ENCODE data around the gene DDX1. TPM values are rescaled to one million over a fixed set of nuclear protein-coding genes. Genes with fewer than 3 reads are reported as not detected.

DDX1 gene
- total and polyA plus RNA-seq, 9 of the 15 experiments (the other 6 are each of a cell fraction or from before 2014, with no cell fraction given): 116 to 277 (median 232) TPM

GRCh38 chr2:15563227-15564100 is 28.2 kb upstream of the DDX1 start:
- Histone ChIP-seq H3K4me3 (no peak overlapping the region), H4K20me1 (replicated peaks; ENCODE audit: control insufficient read depth, insufficient read depth, low read length) (no peaks in the 10 kb centered on the region), H3K9me3 (replicated peaks; ENCODE audit: control insufficient read depth, insufficient read depth, low read depth, low read length) (no peaks in the 10 kb centered on the region), H3K27ac (ENCODE audit: extremely low read depth, low read depth, low read length) (peak overlapping the region; percentile 95), H3K4me1 (replicated peaks in 1 of 2; ENCODE audit: control insufficient read depth in 2 of 2, insufficient read depth in 2 of 2, low read length in 2 of 2) (peaks cover 17 to 31% of the 10 kb centered on the region in 2 experiments), H3K36me3 (ENCODE audit: control insufficient read depth, insufficient read depth, low read length) (peaks cover 4% of the 10 kb centered on the region; the same call in 1 of the 3 replicates), H2AFZ (ENCODE audit: low read depth, low read length) (peak overlapping the region; percentile 93), H3K9ac (ENCODE audit: insufficient read depth in 1 of 2, low read depth in 2 of 2, low read length in 2 of 2) (peak overlapping the region; percentile 37 to 92; a peak in 2 of 4 replicates), H3K9me1 (ENCODE audit: control insufficient read depth, insufficient read depth, low read length) (no peaks in the 10 kb centered on the region), H3K27me3 (ENCODE audit: control insufficient read depth in 2 of 2, insufficient read depth in 2 of 2, low read length in 2 of 2) (no peaks in the 10 kb centered on the region), H3K4me2 (ENCODE audit: insufficient read depth, low read length) (peak overlapping the region; percentile 94), H3K79me2 (ENCODE audit: control insufficient read depth, insufficient read depth, low read length) (peaks cover 38% of the 10 kb centered on the region)
- peak; percentile 9 for ATAC-seq
- no TSS peak for BruUV-seq (replicated peaks)
- no peak for FAIRE-seq
- DNase-seq (ENCODE audit: extremely low read depth in 1 of 4, low spot score in 3 of 4): peak in 2 of 4 experiments; percentile 26 to 68
- 30% methylated on average over 9 of the region's 9 CpGs for WGBS (ENCODE audit: insufficient coverage, low coverage, missing lambda C conversion rate)
- CTCF ChIA-PET (ENCODE audit: low intra/inter-chr PET ratio): no interaction called here
- in situ Hi-C loops (cut with MboI) (no loop called here), intact Hi-C loops (cut with micrococcal nuclease) (no loop called here)
- POLR2A ChIA-PET: interaction anchor here (0.7 to 2.6 kb wide), 7 partner anchors 8 to 27 kb away, joined by 3 to 17 read pairs (median 4); no protein-coding TSS in a partner anchor
- TF ChIP-seq TAF7 (tag; IDR thresholded peaks at IDR 0.05) (no peak), ZNF766 (CRISPR knock-in tag; conservative IDR thresholded peaks at IDR 0.05) (0 out of 2 replicates have a peak, but pooled peaks have one; percentile 21), MIER1 (IDR thresholded peaks at IDR 0.05; ENCODE audit: low read depth) (no peak), CBX8 (IDR thresholded peaks at IDR 0.05; ENCODE audit: borderline replicate concordance, extremely low read depth, low read depth, low read length, poor library complexity, severe bottlenecking) (no peak), ZMIZ1 (IDR thresholded peaks at IDR 0.05; ENCODE audit: low read depth in 2 of 2, low read length in 2 of 2) (no peak), HMGXB4 (CRISPR knock-in tag; IDR thresholded peaks at IDR 0.05) (no peak), MEF2D (tag; conservative IDR thresholded peaks at IDR 0.05; ENCODE audit: low read depth) (no peak), EGR1 (conservative IDR thresholded peaks at IDR 0.05) (no peak), IRF9 (tag; IDR thresholded peaks at IDR 0.05) (peak; percentile 35; the same call in 1 of the 2 replicates), TCF7L2 (IDR thresholded peaks at IDR 0.05; ENCODE audit: low read depth, low read length) (no peak), NFIC (IDR thresholded peaks at IDR 0.05) (no peak)

Measured in K562 (cell line).